Lower leg skin (tissue), 3 donors: ENCODE data around the gene PIEZO2.

Experiments used
- CTCF ChIP-seq, 3 donors: fragments of 450-650 bp; IDR thresholded peaks; one replicate each; pipeline ENCODE4 v1.5.1; 2016; ENCODE audit warnings: antibody characterized with exemption in 3 of 3, mild to moderate bottlenecking in 3 of 3, moderate library complexity in 2 of 3
- POLR2A ChIP-seq, 2 donors: fragments of 450-650 bp; IDR thresholded peaks; one replicate each; pipeline ENCODE4 v1.6.1; 2016 to 2017; ENCODE audit warnings: antibody characterized with exemption in 2 of 2, mild to moderate bottlenecking in 1 of 2, moderate library complexity in 1 of 2

- TF ChIP-seq CTCF (IDR thresholded peaks at IDR 0.05) (no peak), POLR2A (IDR thresholded peaks at IDR 0.05) (no peak)
These were observed 195.7 kb downstream of the PIEZO2 start for GRCh38 chr18:10953672-10954071.
